Sigmoid colon (tissue), 7 donors: ENCODE measurements around the gene SLC35F1. TPM values are rescaled to one million over a fixed set of nuclear protein-coding genes. Genes with fewer than 3 reads are reported as not detected.
"Not testable (repeated sequence)": the region's sequence is repeated elsewhere in the genome, so short reads cannot be mapped to it uniquely, and the experiment has no call there.

Source experiments
- DNase-seq: peaks from one replicate; pipeline ENCODE4 v3.0.0-alpha.2; 2019
- H3K27ac ChIP-seq, 4 donors: fragments of 200-600 bp; sonication (generic); one replicate each; pipeline ENCODE4 v1.5.1; 2016 to 2019; ENCODE audit warnings: mild to moderate bottlenecking in 1 of 4
- H3K27me3 ChIP-seq, 3 donors: fragments of 200-600 bp; sonication (generic); one replicate each; pipeline ENCODE4 v1.5.1; 2019; ENCODE audit warnings: mild to moderate bottlenecking in 1 of 3
- H3K36me3 ChIP-seq, 4 donors: fragments of 200-600 bp; sonication (generic); one replicate each; pipeline ENCODE4 v1.5.1; 2016 to 2019
- H3K4me1 ChIP-seq, 4 donors: fragments of 200-600 bp; sonication (generic); one replicate each; pipeline ENCODE4 v1.5.1; 2017 to 2019
- H3K4me3 ChIP-seq, 4 donors: fragments of 200-600 bp; sonication (generic); one replicate each; pipeline ENCODE4 v1.5.1; 2017 to 2019; ENCODE audit warnings: mild to moderate bottlenecking in 2 of 4, moderate library complexity in 1 of 4
- H3K9me3 ChIP-seq, 4 donors: fragments of 200-600 bp in 3 of 4; sonication (generic) in 3 of 4; one replicate each; pipeline versions ENCODE4 v1.5.1 to v1.6.1; 2013 to 2019
- CTCF ChIP-seq, 4 experiments: fragments of 450-650 bp in 3 of 4; fragments of 200-600 bp in 1 of 4; IDR thresholded peaks; one replicate each; pipeline ENCODE4 v1.5.1; 2016 to 2019; ENCODE audit warnings: antibody characterized with exemption in 4 of 4, mild to moderate bottlenecking in 3 of 4, moderate library complexity in 2 of 4
- EP300 ChIP-seq, 4 donors: sonication (generic); formaldehyde crosslinking; IDR thresholded peaks; one replicate each; pipeline ENCODE4 v1.6.1; 2017; ENCODE audit warnings: antibody characterized with exemption in 4 of 4
- POLR2A ChIP-seq, 2 donors: fragments of 450-650 bp; IDR thresholded peaks; one replicate each; pipeline ENCODE4 v1.6.1; 2016; ENCODE audit warnings: antibody characterized with exemption in 2 of 2, mild to moderate bottlenecking in 2 of 2, moderate library complexity in 2 of 2
- POLR2AphosphoS5 ChIP-seq, 4 donors: sonication (generic); formaldehyde crosslinking; IDR thresholded peaks; one replicate each; pipeline ENCODE4 v1.6.1; 2017; ENCODE audit warnings: antibody characterized with exemption in 4 of 4
- WGBS, 2 donors: extraction: QIAGEN DNeasy Blood & Tissue Kit; methylation state at CpG; one replicate each; pipeline ENCODE4 v1.1.7; 2013; 5-methylcytosine and 5-hydroxymethylcytosine counted together
- intact Hi-C: fragments of 100-400 bp; cut with DNase I; formaldehyde crosslinking; loops from one replicate; pipeline ENCODE4 v1.15.1; 2023
- polyA plus RNA-seq, 3 donors: library from polyadenylated mRNA; stranded (reverse); fragments of 200-250 nt; gene quantifications; one replicate each; pipeline ENCODE4 v1.2.3, GENCODE V29; 2013
- total RNA-seq, 4 donors: library from RNA; depleted of rRNA; stranded (reverse); fragments of >200 nt; gene quantifications; one replicate each; pipeline ENCODE4 v1.1.0, GENCODE V29; 2016
- donor health status: healthy with polysubstance abuse.
- donor health status: Bipolar disorder and iron deficiency.
- donor health status: healthy.

Gene SLC35F1
- total and polyA plus RNA-seq, 7 donors = under 0.01 to 8.9 (median 4.0) TPM; not detected in 1

- TF ChIP-seq EP300 (IDR thresholded peaks at IDR 0.05) = no peak
- no peak for TF ChIP-seq POLR2A (IDR thresholded peaks at IDR 0.05)
- no peak for TF ChIP-seq POLR2AphosphoS5 (IDR thresholded peaks at IDR 0.05)
- TF ChIP-seq CTCF (IDR thresholded peaks at IDR 0.05) = no peak
- Histone ChIP-seq H3K27me3 (no peaks in the 10 kb centered on the region), H3K36me3 (no peaks in the 10 kb centered on the region), H3K4me3 (no peak overlapping the region), H3K27ac (no peak overlapping the region), H3K9me3 (no peaks in the 10 kb centered on the region), H3K4me1 (no peaks in the 10 kb centered on the region)
- intact Hi-C loops = no loop called here
- DNase-seq = no peak
- WGBS, 2 donors = 90 to 93% methylated on average over 2 of the region's 2 CpGs
Observed at GRCh38 chr6:118016532-118016931, 109.5 kb downstream of the SLC35F1 start.

- Histone ChIP-seq H3K27me3 (no peaks in the 10 kb centered on the region), H3K36me3 (no peaks in the 10 kb centered on the region), H3K9me3 (no peaks in the 10 kb centered on the region), H3K4me3 (no peak overlapping the region), H3K4me1 (no peaks in the 10 kb centered on the region), H3K27ac (no peak overlapping the region)
- 21 to 40% methylated on average over 2 of the region's 2 CpGs for WGBS, 2 donors
- no peak for TF ChIP-seq POLR2AphosphoS5 (IDR thresholded peaks at IDR 0.05)
- TF ChIP-seq CTCF (IDR thresholded peaks at IDR 0.05) = no peak
- no peak for TF ChIP-seq POLR2A (IDR thresholded peaks at IDR 0.05)
- TF ChIP-seq EP300 (IDR thresholded peaks at IDR 0.05) = no peak
- intact Hi-C loops = no loop called here
- no peak for DNase-seq
Observed at GRCh38 chr6:118017301-118017848, 110.3 kb downstream of the SLC35F1 start.

DNA sequence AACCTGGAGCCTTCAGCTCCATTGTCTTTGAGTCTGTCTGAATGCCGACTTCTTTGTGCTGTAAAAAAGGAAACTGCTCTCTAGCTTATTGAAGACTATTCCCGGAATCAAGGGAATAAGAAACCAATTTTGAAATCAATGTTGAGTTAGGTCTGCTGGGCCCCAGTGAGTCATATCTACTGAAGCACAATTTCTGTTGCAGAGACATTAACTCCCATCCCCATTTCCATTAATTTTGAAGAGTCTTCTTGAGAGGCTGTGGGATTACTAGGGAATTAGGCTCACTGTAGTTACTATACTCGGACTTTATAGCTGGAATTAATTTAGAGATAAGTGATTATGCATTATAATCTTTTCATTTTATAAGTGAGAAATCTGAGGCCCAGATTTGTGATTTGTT lies 116.7 kb downstream of the SLC35F1 start:
- H3K4me3 ChIP-seq = no peak overlapping the region
- H3K27ac ChIP-seq = no peak overlapping the region
- H3K4me1 ChIP-seq = no peaks in the 10 kb centered on the region
- H3K36me3 ChIP-seq = no peaks in the 10 kb centered on the region
- 79 to 86% methylated on average over 3 of the region's 3 CpGs for WGBS, 2 donors
- H3K9me3 ChIP-seq = no peaks in the 10 kb centered on the region
- H3K27me3 ChIP-seq = no peaks in the 10 kb centered on the region
- intact Hi-C loops = no loop called here
- TF ChIP-seq EP300 (IDR thresholded peaks at IDR 0.05) = no peak
- TF ChIP-seq CTCF (IDR thresholded peaks at IDR 0.05) = no peak
- no peak for TF ChIP-seq POLR2A (IDR thresholded peaks at IDR 0.05)
- no peak for TF ChIP-seq POLR2AphosphoS5 (IDR thresholded peaks at IDR 0.05)
- DNase-seq = no peak

- no peak for DNase-seq
- Histone ChIP-seq H3K4me3 (no peak overlapping the region), H3K27ac (no peak overlapping the region), H3K9me3 (no peaks in the 10 kb centered on the region), H3K27me3 (no peaks in the 10 kb centered on the region), H3K4me1 (no peaks in the 10 kb centered on the region), H3K36me3 (no peaks in the 10 kb centered on the region)
- TF ChIP-seq POLR2A (IDR thresholded peaks at IDR 0.05) (no peak), EP300 (IDR thresholded peaks at IDR 0.05) (no peak), POLR2AphosphoS5 (IDR thresholded peaks at IDR 0.05) (no peak), CTCF (IDR thresholded peaks at IDR 0.05) (no peak)
- intact Hi-C loops = no loop called here
- WGBS, 2 donors = 72 to 86% methylated on average over 4 of the region's 4 CpGs
Observed at GRCh38 chr6:118029967-118030366, 122.9 kb downstream of the SLC35F1 start.

- H3K36me3 ChIP-seq, intact Hi-C loops, DNase-seq, H3K9me3 ChIP-seq, H3K27ac ChIP-seq, H3K4me3 ChIP-seq, H3K27me3 ChIP-seq, H3K4me1 ChIP-seq: not testable (repeated sequence)
- 66 to 80% methylated on average over 3 of the region's 3 CpGs for WGBS, 2 donors
Observed at GRCh38 chr6:118037479-118037878, 130.4 kb downstream of the SLC35F1 start.
